Measurements from ENCODE around the gene PLB1.

Gene PLB1

DNA sequence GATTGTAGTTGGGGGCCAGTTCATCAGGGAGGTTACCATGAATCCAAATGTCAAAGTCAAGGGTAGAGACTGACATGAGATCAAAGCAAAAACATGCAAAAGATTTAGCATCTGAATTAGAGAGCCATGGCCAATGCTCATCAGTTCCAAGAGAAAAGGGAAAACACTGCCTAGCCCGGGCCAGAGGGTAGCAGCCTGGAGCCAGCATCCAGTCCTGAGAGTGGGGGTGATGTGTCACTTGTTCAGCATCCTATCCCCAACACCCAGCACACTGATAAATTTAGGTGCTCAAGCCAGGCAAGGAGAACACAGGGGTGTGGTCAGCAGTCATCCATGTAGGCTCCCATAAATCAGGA lies 178.8 kb downstream of the PLB1 start:
- DNase-seq: no peak

DNA sequence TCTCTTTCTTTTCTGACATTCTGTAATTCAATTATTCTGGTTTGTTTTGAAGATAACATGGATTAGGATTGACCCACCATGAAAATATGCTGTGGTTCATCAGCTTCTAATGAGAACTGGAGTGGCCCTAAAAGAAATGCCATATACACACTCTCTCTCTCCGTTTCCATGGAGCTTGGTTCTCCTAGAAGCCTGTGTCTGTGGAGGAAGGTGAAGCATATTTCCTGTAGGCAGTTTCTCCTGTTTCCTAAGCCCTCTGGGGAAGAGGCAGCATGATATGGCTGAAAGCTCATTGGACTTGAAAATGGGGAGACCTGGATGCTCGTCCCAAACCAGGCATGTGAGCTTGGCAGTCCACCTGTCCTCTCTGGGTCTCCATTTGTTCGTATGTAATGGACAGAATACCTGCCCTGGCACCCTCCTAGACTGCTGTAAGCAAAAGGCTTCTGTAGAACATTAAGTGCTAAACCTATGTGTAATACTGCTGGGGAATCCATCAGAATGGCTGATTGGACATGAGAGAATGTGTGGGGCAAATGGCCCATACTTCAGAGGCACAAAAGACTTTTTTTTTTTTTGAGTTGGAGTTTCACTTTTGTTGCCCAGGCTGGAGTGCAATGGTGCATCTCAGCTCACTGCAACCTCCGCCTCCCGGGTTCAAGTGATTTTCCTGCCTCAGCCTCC lies 180.4 kb downstream of the PLB1 start:
- no peak for DNase-seq

DNA sequence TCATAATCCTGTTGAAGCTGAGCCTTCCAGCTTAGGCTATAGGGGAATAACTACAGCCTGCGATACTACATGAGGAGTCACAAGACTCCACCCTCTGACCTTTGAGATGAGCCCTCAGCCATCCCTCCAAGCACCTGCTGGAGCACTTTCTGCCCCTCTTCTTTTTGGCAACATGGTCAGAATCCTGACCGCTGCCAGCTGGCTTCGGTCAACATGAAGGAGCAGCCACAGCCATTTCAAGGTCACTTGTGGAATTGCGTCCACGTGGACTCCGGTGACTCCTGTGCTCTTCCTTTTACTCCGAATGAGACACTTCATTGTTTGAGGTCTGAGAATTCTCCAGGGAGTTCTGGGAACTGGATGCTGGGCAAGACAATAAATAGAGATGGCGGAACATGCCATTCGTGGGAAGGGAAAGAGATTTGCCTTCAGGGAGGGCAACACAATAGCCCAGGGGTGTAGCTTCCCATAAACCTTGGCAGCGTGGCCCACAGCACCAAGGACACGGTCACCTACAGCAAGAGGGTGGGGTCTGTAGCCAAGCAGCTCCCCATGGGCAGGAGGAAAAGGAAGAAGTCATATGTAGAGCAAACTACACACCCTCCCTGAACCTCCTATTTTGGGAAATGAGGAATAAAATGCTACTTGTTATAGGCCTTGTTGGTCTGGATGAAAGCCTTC lies 182.5 kb downstream of the PLB1 start:
- DNase-seq: no peak

DNA sequence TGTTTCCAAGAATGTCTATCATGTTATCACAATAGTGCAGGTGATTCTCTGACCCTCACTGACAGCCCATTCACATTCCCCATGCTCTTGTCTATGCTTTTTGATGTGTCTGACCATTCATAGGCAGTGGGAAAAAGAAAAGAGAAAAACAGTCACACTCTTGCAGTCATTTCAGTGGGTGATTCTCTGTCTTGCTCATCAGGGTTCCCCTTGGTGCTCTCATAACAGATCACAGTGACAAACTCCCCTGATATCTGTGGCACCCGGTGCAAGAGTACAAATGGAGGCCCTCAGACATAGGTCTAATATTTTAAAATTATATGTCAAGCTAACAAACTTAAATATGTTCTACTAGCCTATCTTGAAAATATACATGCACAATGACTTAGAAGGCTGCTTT lies 183.1 kb downstream of the PLB1 start:
- DNase-seq: no peak

DNA sequence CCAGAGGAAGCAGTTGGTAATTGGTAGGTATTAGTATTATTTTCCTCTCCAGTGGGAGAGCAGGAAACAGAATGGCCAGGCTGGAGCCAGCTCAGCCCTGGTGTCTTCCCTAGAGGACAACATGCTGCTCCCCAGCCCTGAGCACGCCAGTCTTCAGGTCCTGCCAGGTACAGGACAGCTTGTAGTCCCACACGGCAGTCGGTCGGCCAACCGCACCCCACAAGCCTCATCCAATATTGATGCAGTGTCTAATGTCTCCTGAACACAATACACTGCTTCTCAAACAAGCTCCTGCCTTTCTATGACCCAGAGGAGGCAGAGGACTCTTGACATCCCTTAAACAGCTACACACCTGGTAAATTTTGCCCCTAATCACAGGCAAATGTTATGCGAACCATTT lies 184.8 kb downstream of the PLB1 start:
- DNase-seq: no peak

DNA sequence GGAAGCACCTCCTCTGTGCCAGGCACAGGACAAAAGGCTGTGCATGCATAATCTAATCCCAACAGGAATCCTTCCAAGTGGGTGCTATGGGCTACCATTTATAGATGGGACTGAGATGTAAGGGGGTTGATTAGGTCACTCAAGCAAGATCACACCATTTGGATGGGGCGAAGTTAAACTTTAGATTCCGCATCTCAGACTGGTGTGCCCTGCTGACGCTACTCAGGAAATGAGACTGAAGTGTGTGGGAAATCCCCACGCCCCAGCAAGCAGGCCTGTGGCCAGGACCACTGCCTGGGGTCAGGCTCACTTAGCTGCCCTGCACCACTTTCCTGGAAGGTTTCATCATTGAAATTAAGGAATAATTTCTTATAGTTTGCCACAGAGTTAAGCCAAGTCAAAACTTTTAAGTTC lies 185.3 kb downstream of the PLB1 start:
- DNase-seq: no peak

DNA sequence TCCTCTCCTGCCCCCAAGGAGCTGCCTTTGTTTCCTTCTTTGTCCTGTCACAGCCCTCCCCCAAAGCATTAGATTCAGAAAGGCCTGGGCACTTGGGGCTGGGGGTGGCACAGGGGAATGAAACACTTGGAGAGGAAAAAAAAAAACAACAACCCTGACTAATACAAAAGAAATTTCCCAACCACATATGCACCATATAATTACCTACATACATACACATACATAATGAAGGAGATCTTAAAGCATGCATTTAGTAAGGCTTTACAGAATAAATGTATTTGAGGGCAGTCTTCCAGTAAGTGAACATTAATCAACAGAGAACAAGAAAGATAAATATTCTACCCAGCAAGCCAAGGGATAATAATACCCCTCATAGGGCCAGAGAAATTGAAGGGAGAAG lies 185.7 kb downstream of the PLB1 start:
- DNase-seq: no peak

DNA sequence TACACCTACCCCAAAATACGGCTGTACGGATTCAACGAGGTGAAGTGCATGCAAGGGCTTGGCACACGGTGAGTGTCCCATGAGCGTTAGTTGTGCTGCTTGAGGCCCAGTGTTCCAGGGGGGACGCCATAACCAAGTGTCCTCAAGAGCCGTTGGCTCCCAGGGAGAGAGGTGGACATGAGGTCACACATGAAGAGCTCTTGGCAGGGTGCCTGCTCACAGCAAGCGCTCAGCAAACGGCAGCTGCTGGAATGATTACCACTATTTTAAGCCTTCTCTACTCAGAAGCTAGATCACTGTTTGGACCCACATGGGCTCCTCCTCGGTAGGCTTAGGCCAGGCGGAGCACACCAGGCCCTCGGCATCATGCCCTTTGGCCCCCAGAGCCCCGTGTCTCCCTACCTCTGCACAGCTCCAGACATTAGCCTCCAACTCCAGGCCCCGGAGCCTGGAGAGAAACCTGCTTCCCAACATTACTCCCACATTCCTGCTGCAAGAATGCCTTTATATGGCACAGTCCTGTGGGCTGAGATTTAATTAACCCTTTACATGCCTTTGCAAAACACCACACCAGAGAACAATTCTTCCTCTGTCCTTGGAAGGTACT lies 187.3 kb downstream of the PLB1 start:
- DNase-seq: no peak

DNA sequence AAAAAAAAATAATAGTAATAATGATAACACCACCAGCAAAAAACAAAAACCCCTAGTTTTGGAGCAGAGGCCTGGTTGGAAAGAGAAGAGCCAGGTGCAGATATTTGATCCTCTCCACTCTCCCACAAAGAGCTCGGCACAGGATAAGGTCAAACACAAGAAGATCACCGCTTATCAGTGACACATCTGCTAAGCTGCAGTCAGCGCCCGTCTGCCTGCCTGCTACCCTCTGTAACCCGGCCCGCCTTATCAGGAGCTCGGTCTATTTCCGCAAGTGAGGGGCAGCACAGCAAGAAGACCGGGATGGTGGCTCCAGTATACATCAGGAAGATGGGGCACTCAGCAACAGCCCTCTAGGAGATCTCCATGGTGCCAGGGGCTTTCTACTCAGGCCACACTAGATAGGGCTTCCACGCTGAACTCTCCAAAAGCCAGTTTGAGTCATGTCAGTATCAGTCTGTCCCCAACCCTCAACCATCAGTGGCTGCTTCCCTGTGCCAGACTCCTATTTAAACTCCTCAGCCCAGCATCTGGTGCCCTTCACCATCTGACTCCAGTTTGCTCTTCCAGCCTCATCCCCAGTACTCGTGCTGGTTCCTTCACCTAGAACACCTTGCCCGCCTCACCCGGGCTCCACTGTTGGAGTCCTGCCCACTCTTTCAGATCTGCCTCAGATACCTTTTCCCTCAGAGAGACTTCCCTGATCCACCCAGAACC lies 188.4 kb downstream of the PLB1 start:
- no peak for DNase-seq

DNA sequence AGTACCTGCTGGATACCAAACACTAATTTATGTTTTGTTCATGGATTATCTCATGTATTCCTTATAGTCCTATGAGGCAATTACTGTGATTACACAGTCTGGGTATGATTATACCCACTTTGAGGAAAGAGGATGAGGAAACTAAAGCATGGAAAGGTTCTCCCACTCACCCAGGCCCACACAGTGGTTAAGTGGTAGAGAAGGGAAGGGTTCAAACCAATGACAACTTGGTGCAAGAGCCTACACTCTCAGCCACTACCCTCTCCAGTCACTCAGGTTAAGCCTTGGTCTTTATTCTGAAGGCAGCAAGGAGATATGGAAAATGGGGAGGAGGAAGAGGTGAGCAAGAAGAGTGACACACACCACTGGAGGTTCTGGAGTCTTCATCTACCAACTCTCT lies 191.3 kb downstream of the PLB1 start:
- no peak for DNase-seq

DNA sequence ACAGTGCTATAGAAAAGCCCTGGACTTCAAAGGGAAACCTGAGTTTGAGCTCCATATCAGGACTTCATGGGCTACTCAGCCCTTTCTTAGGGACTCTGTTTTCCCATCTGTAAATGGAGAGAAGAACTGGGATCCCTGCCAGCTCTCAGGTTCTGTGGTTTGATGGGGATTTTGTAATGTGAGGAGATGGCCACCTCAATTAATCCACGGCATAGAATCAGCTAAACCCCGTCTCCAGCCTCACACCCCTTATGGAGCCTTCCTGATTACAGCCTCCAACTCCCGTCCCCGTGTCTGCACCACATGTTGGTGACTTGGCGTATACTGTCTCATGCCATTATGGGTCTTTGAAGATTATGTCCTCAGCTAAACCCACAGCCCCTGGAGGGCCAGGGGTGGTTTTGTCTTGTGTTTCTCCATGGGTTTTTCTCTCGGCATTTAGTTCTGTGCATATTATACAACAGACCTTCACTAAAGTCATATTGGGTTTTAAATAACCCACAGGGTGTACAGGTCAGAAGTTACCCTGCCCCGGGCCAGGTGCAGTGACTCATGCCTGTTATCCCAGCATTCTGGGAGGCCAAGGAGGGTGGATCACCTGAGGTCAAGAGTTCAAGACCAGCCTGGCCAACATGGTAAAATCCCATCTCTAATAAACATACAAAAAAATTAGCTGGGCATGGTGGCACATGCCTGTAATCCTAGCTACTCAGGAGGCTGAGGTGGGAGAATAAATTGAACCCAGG lies 192.0 kb downstream of the PLB1 start:
- no peak for DNase-seq

DNA sequence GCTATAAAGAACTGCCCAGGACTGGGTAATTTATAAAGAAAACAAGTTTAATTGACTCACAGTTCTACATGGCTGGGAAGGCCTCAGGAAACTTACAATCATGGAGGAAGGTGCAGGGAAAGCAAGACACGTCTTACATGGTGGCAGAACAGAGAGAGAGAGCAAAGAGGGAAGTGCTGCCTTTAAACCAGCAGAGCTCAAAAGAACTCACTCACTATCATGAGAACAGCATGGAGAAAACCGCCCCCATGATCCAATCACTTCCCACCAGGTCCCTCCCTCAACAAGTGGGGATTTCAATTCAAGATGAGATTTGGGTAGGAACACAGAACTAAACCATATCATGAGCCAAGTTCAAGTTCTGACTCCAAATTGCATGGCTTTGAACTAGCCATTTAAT lies 193.0 kb downstream of the PLB1 start:
- no peak for DNase-seq

DNA sequence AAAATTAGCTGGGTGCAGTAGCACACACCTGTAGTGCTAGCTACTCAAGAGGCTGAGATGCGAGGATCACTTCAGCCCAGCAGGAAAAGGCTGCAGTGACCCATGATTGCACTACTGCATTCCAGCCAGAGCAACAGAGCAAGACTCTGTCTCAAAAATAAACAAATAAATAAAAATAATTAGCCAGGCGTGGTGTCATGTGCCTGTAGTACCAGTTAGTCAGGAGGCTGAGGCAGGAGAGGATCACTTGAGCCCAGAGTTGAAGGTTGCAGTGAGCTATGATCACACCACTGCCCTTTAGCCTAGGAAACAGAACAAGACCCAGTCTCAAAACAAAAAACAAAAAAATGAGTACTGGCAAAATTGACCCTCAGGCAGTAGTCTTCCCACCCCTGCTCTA lies 193.9 kb downstream of the PLB1 start:
- DNase-seq: no peak

DNA sequence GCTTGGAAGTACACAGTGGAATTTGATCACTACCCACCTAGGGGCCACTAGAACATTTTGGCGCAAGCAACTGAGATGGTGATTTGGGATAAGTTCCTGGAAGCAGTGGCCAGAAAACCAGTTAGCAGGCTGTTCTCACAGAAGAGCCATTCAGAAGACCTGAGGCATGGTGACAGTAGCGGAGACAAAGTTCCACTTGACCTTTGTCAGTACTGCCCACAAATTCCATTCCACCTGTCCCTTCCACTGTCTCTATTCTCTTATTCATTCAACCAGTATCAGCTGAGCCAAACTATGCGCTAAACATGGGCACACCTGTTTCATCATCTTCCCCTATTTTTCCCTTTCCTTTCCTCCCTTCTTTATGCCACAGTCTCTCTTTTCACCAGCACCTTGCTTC lies 196.6 kb downstream of the PLB1 start:
- DNase-seq: no peak

DNA sequence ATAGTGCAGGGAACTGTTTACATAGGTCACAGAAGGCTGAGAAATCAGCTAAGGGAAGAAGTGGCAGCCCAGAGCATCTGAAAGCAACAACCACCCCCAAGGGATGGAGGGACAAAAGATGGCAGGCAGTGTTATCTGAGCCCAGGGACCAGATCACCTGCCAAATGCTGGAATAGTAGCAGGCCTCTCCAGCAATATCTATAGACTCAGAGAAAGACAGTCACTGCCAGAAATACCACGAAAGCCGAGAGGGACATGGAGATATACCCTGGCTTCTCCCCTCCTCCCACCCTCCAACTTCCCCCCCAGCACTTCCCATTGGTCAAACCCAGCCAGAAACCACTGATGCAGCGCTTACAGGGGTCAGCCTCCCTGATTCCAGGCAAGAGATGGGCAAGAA lies 197.4 kb downstream of the PLB1 start:
- DNase-seq: no peak
